ENCODE results near the gene SIRPB1. TPM values are rescaled to one million over a fixed set of nuclear protein-coding genes. Genes with fewer than 3 reads are reported as not detected.

Gene SIRPB1
- total RNA-seq, 1 experiment from 2014 or later = not detected

- ChIA-PET CTCF (no interaction called here), POLR2A (no interaction called here)
- TF ChIP-seq SMAD3 (CRISPR knock-in tag; IDR thresholded peaks at IDR 0.05; ENCODE audit: borderline replicate concordance) (no peak), ZSCAN18 (CRISPR knock-in tag; IDR thresholded peaks at IDR 0.05) (no peak), ZNF396 (CRISPR knock-in tag; IDR thresholded peaks at IDR 0.05; ENCODE audit: borderline replicate concordance) (no peak), IRF1 (CRISPR knock-in tag; IDR thresholded peaks at IDR 0.05) (no peak), ZNF138 (CRISPR knock-in tag; conservative IDR thresholded peaks at IDR 0.05) (no peak), ZNF416 (CRISPR knock-in tag; IDR thresholded peaks at IDR 0.05) (no peak), E2F4 (CRISPR knock-in tag; IDR thresholded peaks at IDR 0.05; ENCODE audit: borderline replicate concordance, low read depth) (no peak), NFYB (CRISPR knock-in tag; conservative IDR thresholded peaks at IDR 0.05; ENCODE audit: low read depth) (no peak), IRF2 (CRISPR knock-in tag; IDR thresholded peaks at IDR 0.05; ENCODE audit: borderline replicate concordance, low read depth) (no peak)
- Mint-ChIP-seq H3K9me3 (0 out of 2 replicates have a peak, but pooled peaks cover under 1% of the 10 kb centered on the region), H3K27ac (no peak overlapping the region), H3K4me1 (peaks cover 34% of the 10 kb centered on the region), H3K36me3 (no peaks in the 10 kb centered on the region), H3K4me3 (no peak overlapping the region), H3K27me3 (ENCODE audit: low read depth) (peaks cover 8% of the 10 kb centered on the region; the same call in 1 of the 2 replicates)
- ATAC-seq (no peak), DNase-seq (ENCODE audit: low spot score) (no peak)
Measured at GRCh38 chr20:1628621-1629020, 8.8 kb upstream of the SIRPB1 start.

GRCh38 chr20:1627200-1627550, 7.4 kb upstream of the SIRPB1 start:
- ChIA-PET POLR2A (no interaction called here), CTCF (no interaction called here)
- H3K27me3 Mint-ChIP-seq (ENCODE audit: low read depth) = peaks cover 8% of the 10 kb centered on the region; the same call in 1 of the 2 replicates
- DNase-seq (ENCODE audit: low spot score) (no peak), ATAC-seq (no peak)
- peaks cover 34% of the 10 kb centered on the region for H3K4me1 Mint-ChIP-seq
- no peaks in the 10 kb centered on the region for H3K9me3 Mint-ChIP-seq
- H3K27ac Mint-ChIP-seq = no peak overlapping the region
- no peaks in the 10 kb centered on the region for H3K36me3 Mint-ChIP-seq
- TF ChIP-seq CREB1 (CRISPR knock-in tag; IDR thresholded peaks at IDR 0.05) (no peak), NR1H2 (CRISPR knock-in tag; IDR thresholded peaks at IDR 0.05) (no peak), ELF4 (CRISPR knock-in tag; IDR thresholded peaks at IDR 0.05; ENCODE audit: low read depth) (no peak), JUN (CRISPR knock-in tag; IDR thresholded peaks at IDR 0.05) (no peak), ESRRA (CRISPR knock-in tag; IDR thresholded peaks at IDR 0.05; ENCODE audit: borderline replicate concordance) (no peak), ZSCAN18 (CRISPR knock-in tag; IDR thresholded peaks at IDR 0.05) (no peak), NFATC4 (CRISPR knock-in tag; IDR thresholded peaks at IDR 0.05) (no peak), ZNF232 (CRISPR knock-in tag; IDR thresholded peaks at IDR 0.05) (no peak), NR2C2 (CRISPR knock-in tag; IDR thresholded peaks at IDR 0.05) (no peak), MLX (CRISPR knock-in tag; IDR thresholded peaks at IDR 0.05) (no peak), ARID4B (CRISPR knock-in tag; IDR thresholded peaks at IDR 0.05; ENCODE audit: borderline replicate concordance) (no peak), MAX (CRISPR knock-in tag; IDR thresholded peaks at IDR 0.05) (no peak)
- no peak overlapping the region for H3K4me3 Mint-ChIP-seq

Data from WTC11 (cell line).